PFSK-1 (cell line): Measurements from ENCODE around the gene KRT71.

Experiments used
- FOXP2 ChIP-seq: optimal IDR thresholded peaks from 2 replicates; pipeline ENCODE3; 2011; ENCODE audit warnings: borderline replicate concordance, control low read depth, inconsistent platforms; ENCODE audit not compliant: insufficient read depth; ENCODE audit errors: extremely low read length, extremely low read depth
- POLR2AphosphoS5 ChIP-seq: IDR thresholded peaks from 2 replicates; pipeline ENCODE4 v1.6.1; 2012; ENCODE audit warnings: low read depth, mild to moderate bottlenecking, control low read depth, low read length, moderate library complexity
- REST ChIP-seq, 2 experiments: IDR thresholded peaks; 2 replicates each; pipeline versions ENCODE4 v1.6.1 to v1.8.0; 2011 to 2012; ENCODE audit warnings: low read depth in 2 of 2, low read length in 2 of 2, control low read depth in 1 of 2, inconsistent platforms in 1 of 2, mild to moderate bottlenecking in 1 of 2, moderate library complexity in 1 of 2; ENCODE audit not compliant: insufficient read depth in 1 of 2
- SIN3A ChIP-seq: IDR thresholded peaks from 2 replicates; pipeline ENCODE4 v1.6.1; 2012; ENCODE audit warnings: mild to moderate bottlenecking, low read length, moderate library complexity, borderline replicate concordance; ENCODE audit not compliant: insufficient read depth
- TAF1 ChIP-seq: IDR thresholded peaks from 2 replicates; pipeline ENCODE4 v1.6.1; 2012; ENCODE audit warnings: low read length, control low read depth, borderline replicate concordance; ENCODE audit not compliant: insufficient read depth

The KRT71 gene

GRCh38 chr12:52524898-52525591 is 27.9 kb downstream of the KRT71 start:
- no peak for TF ChIP-seq TAF1
- TF ChIP-seq POLR2AphosphoS5: no peak
- TF ChIP-seq REST (IDR thresholded peaks at IDR 0.05; ENCODE audit: insufficient read depth in 1 of 2, low read depth in 2 of 2, low read length in 2 of 2): no peak
- TF ChIP-seq FOXP2: no peak
- no peak for TF ChIP-seq SIN3A

- TF ChIP-seq REST (IDR thresholded peaks at IDR 0.05; ENCODE audit: insufficient read depth in 1 of 2, low read depth in 2 of 2, low read length in 2 of 2): no peak
- no peak for TF ChIP-seq SIN3A
- TF ChIP-seq FOXP2: no peak
- TF ChIP-seq TAF1: no peak
- no peak for TF ChIP-seq POLR2AphosphoS5
Measured at GRCh38 chr12:52524241-52524897, 28.6 kb downstream of the KRT71 start.

GRCh38 chr12:52523824-52524223 is 29.1 kb downstream of the KRT71 start:
- TF ChIP-seq SIN3A (no peak), FOXP2 (no peak), POLR2AphosphoS5 (no peak)

GRCh38 chr12:52522346-52523011 is 30.5 kb downstream of the KRT71 start:
- TF ChIP-seq POLR2AphosphoS5 (no peak), FOXP2 (no peak), SIN3A (no peak), TAF1 (no peak), REST (IDR thresholded peaks at IDR 0.05; ENCODE audit: insufficient read depth in 1 of 2, low read depth in 2 of 2, low read length in 2 of 2) (no peak)

GRCh38 chr12:52521568-52522266 is 31.2 kb downstream of the KRT71 start:
- TF ChIP-seq POLR2AphosphoS5 (no peak), TAF1 (no peak), FOXP2 (no peak), REST (IDR thresholded peaks at IDR 0.05; ENCODE audit: insufficient read depth in 1 of 2, low read depth in 2 of 2, low read length in 2 of 2) (no peak), SIN3A (no peak)
